Fibroblast of the aortic adventitia (primary cell): ENCODE measurements around the gene SETBP1. TPM values are rescaled to one million over a fixed set of nuclear protein-coding genes. Genes with fewer than 3 reads are reported as not detected.

Experiments used
- DNase-seq: peaks from one replicate; pipeline ENCODE4 v3.0.0-alpha.2; 2010; ENCODE audit warnings: low read depth
- H3K4me3 ChIP-seq: 2 replicates; pipeline ENCODE4 v1.5.1; 2011; ENCODE audit warnings: low read depth, mild to moderate bottlenecking, control low read depth, low read length, moderate library complexity
- CTCF ChIP-seq: IDR thresholded peaks from 2 replicates; pipeline ENCODE4 v1.5.1; 2011; ENCODE audit warnings: mild to moderate bottlenecking, low read length, control low read depth, inconsistent platforms; ENCODE audit not compliant: insufficient read depth
- total RNA-seq: library from RNA; depleted of rRNA; stranded (reverse); fragments of >200 nt; gene quantifications from 2 replicates; pipeline ENCODE4 v1.2.3, GENCODE V29; 2012; ENCODE audit warnings: low replicate concordance

The SETBP1 gene
- total RNA-seq, 1 donor = 10.5 TPM

GRCh38 chr18:45049578-45050319, 369.1 kb downstream of the SETBP1 start:
- DNase-seq = peak; percentile 25
- no peak overlapping the region for H3K4me3 ChIP-seq
- TF ChIP-seq CTCF = no peak

GRCh38 chr18:45050712-45051601, 370.3 kb downstream of the SETBP1 start:
- TF ChIP-seq CTCF = no peak
- peak; percentile 90 for DNase-seq
- no peak overlapping the region for H3K4me3 ChIP-seq

GRCh38 chr18:45054636-45055035, 373.9 kb downstream of the SETBP1 start:
- no peak overlapping the region for H3K4me3 ChIP-seq
- peak; percentile 20 for DNase-seq
- TF ChIP-seq CTCF = no peak

GRCh38 chr18:45055811-45056210, 375.1 kb downstream of the SETBP1 start:
- H3K4me3 ChIP-seq = no peak overlapping the region
- no peak for DNase-seq
- no peak for TF ChIP-seq CTCF

GRCh38 chr18:45056926-45057325, 376.2 kb downstream of the SETBP1 start:
- no peak for TF ChIP-seq CTCF
- DNase-seq = peak; percentile 22
- no peak overlapping the region for H3K4me3 ChIP-seq

- TF ChIP-seq CTCF = no peak
- no peak for DNase-seq
- H3K4me3 ChIP-seq = no peak overlapping the region
These were observed 377.4 kb downstream of the SETBP1 start for GRCh38 chr18:45057955-45058600.
